ENCODE results near the gene INAVA.
"Not testable (repeated sequence)": the region's sequence is repeated elsewhere in the genome, so short reads cannot be mapped to it uniquely, and the experiment has no call there.

INAVA gene

GRCh38 chr1:200923601-200924000 is 28.9 kb downstream of the INAVA start:
- no peak for DNase-seq

GRCh38 chr1:200925831-200926230 is 31.1 kb downstream of the INAVA start:
- DNase-seq, result no peak

- no peak for DNase-seq
Observed at GRCh38 chr1:200929530-200930278, 35.0 kb downstream of the INAVA start.

GRCh38 chr1:200930285-200930684 is 35.6 kb downstream of the INAVA start:
- DNase-seq, result not testable (repeated sequence)

GRCh38 chr1:200931776-200932175 is 37.1 kb downstream of the INAVA start:
- DNase-seq, result no peak

GRCh38 chr1:200934676-200935245 is 40.1 kb downstream of the INAVA start:
- no peak for DNase-seq

- DNase-seq, result not testable (repeated sequence)
Observed at GRCh38 chr1:200935286-200935962, 40.7 kb downstream of the INAVA start.

- DNase-seq, result peak; percentile 42
Observed at GRCh38 chr1:200938955-200939354, 44.3 kb downstream of the INAVA start.

- no peak for DNase-seq
Observed at GRCh38 chr1:200945111-200945510, 50.4 kb downstream of the INAVA start.

- DNase-seq, result no peak
Observed at GRCh38 chr1:200947059-200947566, 52.4 kb downstream of the INAVA start.

GRCh38 chr1:200949626-200950025 is 54.9 kb downstream of the INAVA start:
- DNase-seq, result no peak

- no peak for DNase-seq
Observed at GRCh38 chr1:200951016-200951415, 56.3 kb downstream of the INAVA start.

GRCh38 chr1:200954434-200954833 is 59.7 kb downstream of the INAVA start:
- DNase-seq, result no peak

- no peak for DNase-seq
Observed at GRCh38 chr1:200958597-200958996, 63.9 kb downstream of the INAVA start.

GRCh38 chr1:200959411-200959921 is 64.8 kb downstream of the INAVA start:
- DNase-seq, result no peak

GRCh38 chr1:200960236-200960947 is 65.7 kb downstream of the INAVA start:
- DNase-seq, result no peak

- no peak for DNase-seq
Observed at GRCh38 chr1:200960948-200961340, 66.2 kb downstream of the INAVA start.

GRCh38 chr1:200962151-200962550 is 67.5 kb downstream of the INAVA start:
- DNase-seq, result not testable (repeated sequence)

- no peak for DNase-seq
Observed at GRCh38 chr1:200962631-200963030, 67.9 kb downstream of the INAVA start.

- no peak for DNase-seq
Observed at GRCh38 chr1:200963076-200963475, 68.4 kb downstream of the INAVA start.

GRCh38 chr1:200963888-200964287 is 69.2 kb downstream of the INAVA start:
- not testable (repeated sequence) for DNase-seq
